Cortex of kidney (tissue), 1 donor: Measurements from ENCODE around the gene MICU2.

Experiments
- DNase-seq: peaks from one replicate; lab custom pipeline; 2025; lab: John Stamatoyannopoulos, UW

Gene MICU2

DNA sequence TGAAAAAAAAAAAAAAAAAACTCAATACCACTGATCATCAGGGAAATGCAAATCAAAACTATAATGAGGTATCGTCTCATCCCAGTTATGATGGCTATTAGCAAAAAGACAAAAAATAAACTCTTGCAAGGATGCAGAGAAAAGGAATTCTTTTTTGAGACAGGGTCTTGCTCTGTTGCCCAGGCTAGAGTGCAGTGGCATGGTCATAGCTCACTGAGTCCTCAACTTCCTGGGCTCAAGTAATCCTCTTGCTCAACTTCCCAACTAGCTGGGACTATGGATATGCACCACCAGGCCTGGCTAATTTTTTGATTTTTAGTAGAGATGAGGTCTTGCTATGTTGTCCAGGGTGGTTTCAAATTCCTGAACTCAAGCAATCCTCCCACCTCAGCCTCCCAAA is 59.5 kb downstream of the MICU2 start:
- DNase-seq, result no peak

GRCh38 chr13:21542563-21542962 is 61.4 kb downstream of the MICU2 start:
- no peak for DNase-seq

GRCh38 chr13:21541980-21542379 is 62.0 kb downstream of the MICU2 start:
- no peak for DNase-seq

DNA sequence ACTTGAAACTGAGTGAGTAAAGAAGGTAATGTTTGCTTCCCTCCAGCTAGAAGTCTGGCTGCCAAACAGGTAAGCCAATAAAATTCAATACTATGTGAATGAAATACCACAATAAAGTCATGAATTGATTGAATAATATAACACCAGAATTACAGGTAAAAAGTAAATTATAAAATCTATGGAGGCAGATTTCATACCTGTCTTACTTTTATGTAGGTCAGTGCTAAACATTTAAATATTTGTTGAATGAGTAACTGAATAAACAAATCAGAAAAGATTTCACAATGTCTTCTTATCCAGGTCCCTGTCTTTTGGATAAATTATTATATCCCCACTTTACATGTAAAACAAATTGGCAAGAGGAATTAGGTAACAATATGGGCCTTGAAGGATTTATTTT is 62.7 kb downstream of the MICU2 start:
- DNase-seq, result no peak

- DNase-seq, result no peak
Measured at GRCh38 chr13:21539687-21540086, 64.3 kb downstream of the MICU2 start.

GRCh38 chr13:21538753-21539152 is 65.2 kb downstream of the MICU2 start:
- DNase-seq, result no peak

DNA sequence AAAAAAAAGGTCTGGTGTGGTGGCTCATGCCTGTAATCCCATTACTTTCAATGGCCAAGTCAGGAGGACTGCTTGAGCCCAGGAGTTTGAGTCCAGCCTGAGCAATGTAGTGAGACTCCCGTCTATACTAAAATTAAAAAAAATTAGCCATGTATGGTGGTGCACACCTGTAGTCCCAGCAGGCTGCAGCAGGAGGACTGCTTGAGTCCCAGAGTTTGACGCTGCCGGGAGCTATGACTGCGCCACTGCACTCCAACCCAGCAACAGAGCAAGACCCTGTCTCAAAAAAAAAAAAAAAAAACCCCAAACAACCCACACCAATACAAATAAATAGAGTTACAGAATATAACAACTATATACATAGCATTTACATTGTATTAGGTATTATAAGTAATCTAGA is 65.7 kb downstream of the MICU2 start:
- no peak for DNase-seq

DNA sequence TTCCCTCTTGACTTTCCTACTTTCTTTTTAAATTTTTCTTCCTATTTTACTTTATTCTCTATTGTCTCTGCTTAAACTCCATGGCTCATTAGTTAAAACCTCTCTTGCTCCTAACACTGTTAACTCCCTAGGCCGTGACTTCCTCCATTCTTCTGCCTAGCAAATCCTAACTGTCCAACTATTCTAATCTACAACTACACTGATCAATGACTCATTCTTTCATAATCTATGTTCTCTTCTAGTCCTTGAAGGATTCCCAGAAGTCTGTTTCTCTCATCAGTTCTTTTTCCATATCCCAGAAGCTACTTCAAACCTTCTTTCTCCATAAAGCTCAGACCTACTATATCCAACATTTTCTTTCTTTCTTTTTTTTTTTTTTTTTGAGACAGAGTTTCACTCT is 66.9 kb downstream of the MICU2 start:
- no peak for DNase-seq

DNA sequence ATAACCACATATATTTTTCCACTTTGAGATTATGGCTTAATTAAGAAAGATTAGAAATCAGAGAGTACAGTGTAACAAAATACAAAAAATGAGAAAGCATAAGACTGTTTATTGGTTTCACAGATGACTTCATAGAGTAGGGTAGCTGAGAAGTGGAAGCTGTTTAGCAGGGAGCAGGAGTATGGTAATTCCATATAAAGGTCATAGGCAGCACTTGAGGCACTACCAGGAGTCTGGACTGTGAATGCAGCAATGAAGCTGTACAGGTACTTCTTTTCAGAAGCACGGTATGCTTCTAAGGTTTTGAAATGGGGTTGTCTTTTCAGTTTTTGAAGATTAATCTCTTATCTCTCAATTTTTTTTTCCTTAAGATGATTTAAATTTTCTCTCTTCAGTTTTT is 69.2 kb downstream of the MICU2 start:
- DNase-seq, result no peak

DNA sequence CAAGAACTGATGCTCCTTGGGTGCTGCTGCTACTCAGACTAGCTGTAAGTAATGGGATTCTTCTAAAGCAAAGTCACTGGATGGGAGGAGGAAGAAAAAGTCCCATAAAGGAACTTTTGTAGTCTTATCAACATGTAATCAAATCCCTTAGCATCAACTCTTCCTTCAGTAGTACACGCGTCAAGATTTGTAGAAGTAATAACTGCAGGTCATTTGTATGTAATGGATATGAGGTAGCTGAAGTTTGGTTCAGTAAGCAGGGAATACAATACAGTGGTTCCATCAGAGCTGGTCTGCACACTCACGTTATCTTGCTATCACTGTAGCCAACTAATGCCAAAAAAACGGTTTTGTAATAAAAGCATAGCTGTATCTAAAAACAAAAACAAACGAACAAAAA is 72.5 kb downstream of the MICU2 start:
- DNase-seq, result no peak

DNA sequence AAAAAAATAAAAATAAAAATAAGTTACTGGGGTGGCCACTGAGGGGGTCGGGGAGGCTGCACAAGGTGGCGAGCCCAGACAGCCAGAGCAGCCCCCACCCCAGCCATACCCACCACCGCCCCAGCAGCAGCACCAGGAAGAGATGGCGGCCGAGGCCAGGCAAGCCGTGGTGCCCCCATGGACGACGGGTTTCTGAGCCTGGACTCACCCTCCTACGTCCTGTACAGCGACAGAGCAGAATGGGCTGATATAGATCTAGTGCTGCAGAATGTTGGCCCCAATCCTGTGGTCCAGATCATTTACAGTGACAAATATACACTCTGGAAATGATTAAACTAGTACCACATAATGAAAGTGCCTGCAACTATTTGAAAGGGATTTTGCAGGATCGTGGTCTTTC is 73.3 kb downstream of the MICU2 start:
- DNase-seq, result no peak

GRCh38 chr13:21529146-21529893 is 74.7 kb downstream of the MICU2 start:
- DNase-seq, result no peak

GRCh38 chr13:21528616-21529015 is 75.4 kb downstream of the MICU2 start:
- DNase-seq, result no peak

DNA sequence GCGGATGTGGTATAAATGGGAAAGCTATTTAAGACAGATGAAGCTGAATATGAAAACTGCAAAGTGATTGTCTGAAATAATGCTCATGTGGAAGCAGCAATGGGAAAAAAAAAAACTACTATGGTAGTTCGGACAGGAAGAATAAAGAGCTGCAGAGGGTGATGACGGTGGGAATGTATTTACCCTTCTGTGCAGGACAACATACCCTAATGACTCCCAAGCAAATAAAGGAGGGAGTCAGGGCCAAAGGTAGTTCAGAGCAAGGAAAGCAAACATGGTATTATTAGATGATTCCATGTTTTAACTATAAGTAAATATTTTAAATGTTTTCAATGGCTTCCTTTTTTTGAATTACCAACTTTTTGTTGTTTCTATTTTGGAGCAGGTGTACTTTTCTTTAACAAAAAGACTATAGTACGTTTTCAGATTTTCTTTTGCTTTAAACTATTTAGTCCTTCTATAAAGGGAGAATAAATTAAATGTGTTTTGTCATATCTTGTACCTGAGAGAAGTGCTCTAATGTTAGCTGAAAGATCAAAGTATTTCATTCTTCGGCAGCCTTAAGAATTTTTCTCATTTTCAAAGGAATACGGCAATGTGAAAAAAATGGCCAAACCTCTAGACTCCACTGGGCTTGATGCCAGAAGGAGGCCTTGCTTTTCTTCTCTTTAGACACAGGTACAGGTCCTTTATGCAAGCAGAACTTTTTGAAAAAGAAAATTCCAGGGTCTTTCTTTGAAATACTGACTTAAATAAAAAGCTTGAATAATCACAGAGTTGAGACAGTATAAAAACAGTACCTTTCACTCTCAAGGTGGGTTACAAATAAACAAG is 77.0 kb downstream of the MICU2 start:
- no peak for DNase-seq

- DNase-seq, result no peak
Measured at GRCh38 chr13:21522847-21523246, 81.1 kb downstream of the MICU2 start.

DNA sequence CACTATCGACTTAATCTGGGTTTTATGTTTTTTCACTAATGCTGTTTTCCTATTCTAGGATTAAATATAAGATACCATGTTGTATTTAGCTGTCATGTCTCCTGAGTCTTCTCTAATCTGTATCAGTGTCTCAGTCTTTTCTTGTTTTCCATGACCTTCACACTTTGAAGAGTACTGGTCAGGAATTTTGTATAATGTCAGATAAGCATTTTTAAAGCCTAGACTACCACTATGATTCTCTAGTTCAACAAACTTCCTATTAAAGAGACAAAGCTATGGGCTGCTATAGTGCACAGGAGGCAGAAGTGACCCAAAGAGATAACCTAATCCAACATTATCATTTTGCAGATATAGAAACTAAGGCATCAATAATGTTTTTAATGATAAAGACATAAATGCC is 81.8 kb downstream of the MICU2 start:
- no peak for DNase-seq

- DNase-seq, result no peak
Measured at GRCh38 chr13:21518617-21519144, 85.3 kb downstream of the MICU2 start.

DNA sequence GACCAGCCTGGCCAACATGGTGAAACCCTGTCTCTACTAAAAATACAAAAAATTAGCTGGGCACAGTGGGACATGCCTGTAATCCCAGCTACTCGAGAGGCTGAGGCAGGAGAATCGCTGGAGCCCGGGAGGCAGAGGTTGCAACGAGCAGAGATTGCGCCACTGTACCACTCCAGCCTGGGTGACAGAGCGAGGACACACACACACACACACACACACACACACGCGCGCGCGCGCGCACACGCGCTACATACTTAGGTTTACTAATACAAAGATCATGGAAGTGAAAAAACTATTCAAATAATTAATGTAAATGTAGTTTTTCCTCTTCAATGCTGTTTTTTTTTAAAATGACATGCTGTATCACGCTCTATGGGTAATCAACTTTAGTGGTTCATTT is 86.4 kb downstream of the MICU2 start:
- DNase-seq, result no peak

DNA sequence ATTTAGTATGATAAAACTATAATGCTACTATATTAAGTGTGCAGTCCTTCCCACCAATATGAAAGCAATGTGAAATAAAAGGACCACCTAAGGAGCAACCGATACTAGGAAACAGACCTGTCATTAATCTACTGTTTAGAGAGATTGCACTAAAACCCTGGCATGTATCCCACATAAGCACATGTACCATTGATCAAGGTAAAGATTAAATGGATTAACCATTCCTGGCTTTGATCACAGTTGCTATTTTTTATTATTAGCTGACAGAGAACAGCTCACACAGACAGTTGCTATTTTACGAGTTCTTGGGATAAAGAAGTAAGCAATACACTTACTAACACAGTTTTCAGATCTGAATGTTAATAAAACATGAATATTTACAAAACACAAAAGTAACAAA is 87.2 kb downstream of the MICU2 start:
- no peak for DNase-seq

DNA sequence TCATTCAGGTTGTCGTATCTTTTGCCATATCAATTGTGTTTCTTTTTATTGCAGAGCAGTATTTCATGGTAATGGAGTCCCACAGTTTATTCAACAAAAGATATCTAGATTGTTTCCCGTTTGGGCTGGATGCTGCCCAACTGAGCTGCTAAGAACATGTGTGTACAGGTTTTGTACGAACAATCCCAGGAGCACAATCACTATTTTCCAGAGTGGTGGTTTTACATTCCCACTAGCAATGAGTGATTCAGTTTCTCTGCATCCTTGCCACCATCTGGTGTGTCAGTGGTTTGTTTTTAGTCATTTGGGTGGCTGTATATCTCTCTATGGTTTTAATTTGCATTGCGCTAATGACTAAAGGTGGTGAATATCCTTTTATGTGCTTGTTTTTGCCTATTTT is 92.1 kb downstream of the MICU2 start:
- no peak for DNase-seq

DNA sequence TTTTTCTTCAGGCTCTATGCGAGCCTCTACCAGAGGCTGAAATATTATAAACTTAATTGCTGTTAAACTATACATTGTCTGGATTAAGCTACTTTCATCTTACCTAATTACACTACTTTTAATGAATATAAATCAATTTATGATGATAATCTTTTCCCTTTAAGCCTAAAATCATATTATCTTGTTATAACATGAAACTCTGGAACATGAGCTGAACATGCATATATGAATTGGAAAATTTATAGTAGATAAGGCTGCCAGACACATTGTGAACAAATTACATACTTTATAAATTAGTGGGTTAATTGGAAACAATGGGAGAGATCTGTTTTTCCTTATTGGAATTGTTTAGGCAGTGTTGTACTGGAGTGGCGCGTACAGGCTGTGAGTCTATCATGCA is 99.6 kb downstream of the MICU2 start:
- DNase-seq, result no peak

- no peak for DNase-seq
Measured at GRCh38 chr13:21501686-21502085, 102.3 kb downstream of the MICU2 start.

GRCh38 chr13:21486322-21486721 is 117.6 kb downstream of the MICU2 start:
- DNase-seq, result no peak
